H1 (cell line): ENCODE data around the gene AHI1. TPM values are rescaled to one million over a fixed set of nuclear protein-coding genes. Genes with fewer than 3 reads are reported as not detected.
A peak's percentile ranks its signal among the peaks of the same experiment; 100 is the strongest.

Experiments used
- ASH2L ChIP-seq: fragments of 200-600, 300-600 bp; sonication (generic); IDR thresholded peaks from one replicate; pipeline ENCODE4 v1.7.1; 2017; ENCODE audit warnings: low read length
- ATF3 ChIP-seq: IDR thresholded peaks from 2 replicates; pipeline ENCODE4 v1.6.1; 2011; ENCODE audit warnings: low read depth, mild to moderate bottlenecking, low read length; ENCODE audit not compliant: insufficient read depth
- CBX5 ChIP-seq: fragments of 300-800, 300-1000 bp; sonication (generic); IDR thresholded peaks from 2 replicates; pipeline ENCODE4 v1.7.1; 2016; ENCODE audit warnings: antibody characterized with exemption, low read length, low read depth
- CBX8 ChIP-seq: fragments of 300-800, 300-1000 bp; sonication (generic); IDR thresholded peaks from 2 replicates; pipeline ENCODE4 v1.7.1; 2016; ENCODE audit warnings: low read depth, low read length, borderline replicate concordance
- CEBPB ChIP-seq: IDR thresholded peaks from 2 replicates; pipeline ENCODE4 v1.6.1; 2012; ENCODE audit warnings: low read depth, low read length
- CTBP2 ChIP-seq: IDR thresholded peaks from 2 replicates; pipeline ENCODE4 v1.7.0; 2011; ENCODE audit warnings: borderline replicate concordance, mild to moderate bottlenecking, moderate library complexity, mixed read lengths, low read length; ENCODE audit not compliant: insufficient read depth, insufficient read length
- EGR1 ChIP-seq: IDR thresholded peaks from 2 replicates; pipeline ENCODE4 v1.6.1; 2011; ENCODE audit warnings: low read depth, low read length, borderline replicate concordance
- HDAC2 ChIP-seq, 2 experiments: fragments of 300-600 bp in 1 of 2; sonication (generic) in 1 of 2; IDR thresholded peaks; 2 replicates each; pipeline ENCODE4 v1.6.1; 2011 to 2012; ENCODE audit warnings: low read depth in 2 of 2, low read length in 2 of 2, mild to moderate bottlenecking in 2 of 2, moderate library complexity in 2 of 2, borderline replicate concordance in 1 of 2, inconsistent platforms in 1 of 2
- JUN ChIP-seq: IDR thresholded peaks from 2 replicates; pipeline ENCODE4 v1.6.1; 2011; ENCODE audit warnings: low read depth, mild to moderate bottlenecking, improper control_type of control experiment, low read length
- KDM5A ChIP-seq: fragments of 200-600 bp; IDR thresholded peaks from 2 replicates; pipeline ENCODE4 v1.7.1; 2012; ENCODE audit warnings: mild to moderate bottlenecking, low read length, inconsistent platforms, mixed read lengths
- PHF8 ChIP-seq: fragments of 200-600 bp; sonication (generic); conservative IDR thresholded peaks from 2 replicates; pipeline ENCODE4 v1.7.1; 2012; ENCODE audit warnings: low read depth, mild to moderate bottlenecking, inconsistent platforms, low read length, moderate library complexity
- RFX5 ChIP-seq: IDR thresholded peaks from 2 replicates; pipeline ENCODE4 v1.6.1; 2011; ENCODE audit warnings: low read depth, low read length, improper control_type of control experiment, borderline replicate concordance
- TAF1 ChIP-seq: IDR thresholded peaks from 2 replicates; pipeline ENCODE4 v1.6.1; 2011; ENCODE audit warnings: mild to moderate bottlenecking, low read depth, low read length
- TEAD4 ChIP-seq: IDR thresholded peaks from 2 replicates; pipeline ENCODE4 v1.6.1; 2012; ENCODE audit warnings: low read depth, low read length, inconsistent platforms, mixed read lengths
- USF2 ChIP-seq: IDR thresholded peaks from 2 replicates; pipeline ENCODE4 v1.6.1; 2011; ENCODE audit warnings: low read length, improper control_type of control experiment
- polyA plus RNA-seq, 7 experiments: library from polyadenylated mRNA; depleted of rRNA in 3 of 7; stranded (reverse) in 5 of 7; unstranded in 2 of 7; fragments of >200 nt in 5 of 7; fragments of 200-250 nt in 2 of 7; gene quantifications; 1 replicate in 5 of 7; 2 replicates in 1 of 7; 4 replicates in 1 of 7; pipeline versions ENCODE4 v1.2.1 to v1.2.3, GENCODE V29; 2011 to 2013; ENCODE audit warnings: missing spikeins in 2 of 7, mixed read lengths in 2 of 7
- total RNA-seq: library from RNA; stranded (reverse); fragmentation: NEBNext Ultra II Directional; extraction: Animal tissue kit (Norgen Biotek cat#: 25700); gene quantifications from 2 replicates; pipeline ENCODE4 v1.2.1, GENCODE V29; 2021
- TF ChIP-seq, protein P1 (sequence below): IDR thresholded peaks from 2 replicates; pipeline ENCODE4 v1.6.1; 2012; ENCODE audit warnings: inconsistent platforms

The AHI1 gene
- total and polyA plus RNA-seq, 2 of the 8 experiments (the other 6 are each of a cell fraction or from before 2014, with no cell fraction given): 4.2 to 19.6 TPM

DNA sequence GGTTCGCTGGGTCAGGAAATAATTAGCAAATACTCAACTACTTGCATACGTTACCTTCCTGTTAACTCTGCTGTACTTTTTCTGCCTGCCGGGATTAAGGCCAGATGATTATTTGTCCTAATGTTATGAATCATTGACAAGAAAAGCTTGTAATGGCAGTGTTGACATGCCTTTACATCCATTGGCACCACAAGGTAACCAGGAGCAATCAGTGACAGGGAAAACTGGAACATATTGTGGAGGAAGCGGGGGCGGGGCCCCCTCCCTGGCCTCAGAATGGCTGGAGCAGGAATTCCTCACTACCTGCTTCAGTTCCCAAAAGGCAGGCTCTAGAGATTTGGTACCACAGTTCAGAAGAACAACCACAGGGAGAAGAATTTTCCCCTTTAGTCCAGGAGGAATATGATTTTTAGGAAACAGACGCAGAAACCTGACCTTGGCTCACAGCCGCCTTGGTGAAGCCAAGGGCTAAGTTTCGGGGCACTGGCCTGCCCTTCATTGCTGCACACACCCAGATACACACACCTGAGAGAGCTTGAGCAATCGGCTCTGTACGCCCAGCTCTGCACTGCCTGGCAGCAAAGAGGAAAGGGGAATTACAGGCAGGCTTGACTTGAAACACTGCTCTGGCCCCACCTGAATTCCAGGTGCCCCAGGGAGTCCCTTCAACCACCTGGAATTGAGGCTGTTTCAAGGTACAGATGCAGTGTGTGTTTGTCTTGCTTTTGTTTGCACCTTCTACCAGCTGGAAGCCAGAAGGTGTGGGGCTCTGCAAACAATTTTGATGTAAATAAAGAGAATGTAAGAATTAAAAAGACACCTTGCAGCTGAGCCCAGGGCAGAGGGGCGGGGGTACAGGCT, 226.6 kb downstream of the AHI1 start (continued):
- TF ChIP-seq USF2 (no peak), RFX5 (no peak), PHF8 (no peak), ATF3 (no peak), CTBP2 (no peak), CEBPB (peak; percentile 91), ASH2L (peak; percentile 97), HDAC2 (IDR thresholded peaks at IDR 0.05; ENCODE audit: borderline replicate concordance in 1 of 2, low read depth in 2 of 2, low read length in 2 of 2) (peak; percentile 86 to 94; a peak in 3 of 4 replicates), JUN (no peak), CBX5 (no peak), TEAD4 (peak; percentile 97), CBX8 (no peak), TAF1 (0 out of 2 replicates have a peak, but pooled peaks have one; percentile 32), KDM5A (no peak), EGR1 (peak; percentile 66; the same call in 1 of the 2 replicates)
- TF ChIP-seq, protein P1, sequence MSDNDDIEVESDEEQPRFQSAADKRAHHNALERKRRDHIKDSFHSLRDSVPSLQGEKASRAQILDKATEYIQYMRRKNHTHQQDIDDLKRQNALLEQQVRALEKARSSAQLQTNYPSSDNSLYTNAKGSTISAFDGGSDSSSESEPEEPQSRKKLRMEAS: peak; percentile 60
